ENCODE measurements around the gene SLC12A8.

Gene SLC12A8

DNA sequence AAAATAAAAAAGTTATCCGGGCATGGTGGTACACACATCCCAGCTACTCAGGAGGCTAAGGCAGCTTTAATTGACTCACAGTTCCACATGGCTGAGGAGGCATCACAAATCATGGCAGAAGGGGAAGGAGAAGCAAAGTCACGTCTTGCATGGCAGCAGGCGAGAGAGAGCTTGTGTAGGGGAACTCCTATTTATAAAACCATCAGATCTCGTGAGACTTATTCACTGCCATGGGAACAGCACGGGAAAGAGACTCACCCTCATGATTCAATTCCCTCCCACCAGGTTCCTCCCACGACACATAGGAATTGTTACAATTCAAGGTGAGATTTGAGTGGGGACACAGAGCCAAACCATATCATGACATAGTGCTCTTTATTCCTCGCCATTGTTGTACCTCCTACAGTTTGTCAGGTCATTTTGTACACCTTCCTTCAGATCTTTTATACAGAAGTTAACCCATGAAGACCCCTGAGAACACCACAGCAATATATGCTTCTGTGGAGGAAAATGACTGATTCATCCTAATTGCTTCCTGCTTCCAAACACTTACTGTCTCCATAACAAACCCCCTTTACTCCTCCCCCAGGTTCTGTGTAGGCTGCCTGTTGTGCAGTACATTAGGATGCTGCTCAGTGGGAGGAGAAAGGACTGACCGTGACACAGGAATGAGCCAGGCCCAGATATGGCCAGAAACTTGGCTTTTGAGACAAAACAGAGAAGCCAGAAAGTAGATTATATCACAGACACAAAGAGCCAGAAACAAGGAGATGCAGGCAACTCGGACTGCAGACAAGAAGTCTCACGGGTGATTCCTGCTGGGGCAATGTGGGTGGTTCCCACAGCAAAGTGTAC, 88.9 kb downstream of the SLC12A8 start:
- Histone ChIP-seq H3K27ac (no peak overlapping the region), H3K4me3 (no peak overlapping the region)
- TF ChIP-seq CTCF (IDR thresholded peaks at IDR 0.05) = no peak
- DNase-seq (ENCODE audit: low spot score) = no peak

- no peak for DNase-seq (ENCODE audit: low spot score)
- TF ChIP-seq CTCF (IDR thresholded peaks at IDR 0.05) = no peak
- H3K27ac ChIP-seq = no peak overlapping the region
- H3K4me3 ChIP-seq = no peak overlapping the region
Measured at GRCh38 chr3:125121246-125122010, 91.1 kb downstream of the SLC12A8 start.

- peak overlapping the region; percentile 60 for H3K4me3 ChIP-seq
- DNase-seq (ENCODE audit: low spot score) = no peak
- H3K27ac ChIP-seq = no peak overlapping the region
- no peak for TF ChIP-seq CTCF (IDR thresholded peaks at IDR 0.05)
Measured at GRCh38 chr3:125120379-125121122, 92.0 kb downstream of the SLC12A8 start.

GRCh38 chr3:125119752-125120378, 92.7 kb downstream of the SLC12A8 start:
- no peak for TF ChIP-seq CTCF (IDR thresholded peaks at IDR 0.05)
- Histone ChIP-seq H3K27ac (no peak overlapping the region), H3K4me3 (peak overlapping the region; percentile 60)
- no peak for DNase-seq (ENCODE audit: low spot score)

GRCh38 chr3:125118600-125118999, 93.9 kb downstream of the SLC12A8 start:
- H3K4me3 ChIP-seq = no peak overlapping the region
- TF ChIP-seq CTCF (IDR thresholded peaks at IDR 0.05) = no peak
- no peak for DNase-seq (ENCODE audit: low spot score)
- no peak overlapping the region for H3K27ac ChIP-seq

DNA sequence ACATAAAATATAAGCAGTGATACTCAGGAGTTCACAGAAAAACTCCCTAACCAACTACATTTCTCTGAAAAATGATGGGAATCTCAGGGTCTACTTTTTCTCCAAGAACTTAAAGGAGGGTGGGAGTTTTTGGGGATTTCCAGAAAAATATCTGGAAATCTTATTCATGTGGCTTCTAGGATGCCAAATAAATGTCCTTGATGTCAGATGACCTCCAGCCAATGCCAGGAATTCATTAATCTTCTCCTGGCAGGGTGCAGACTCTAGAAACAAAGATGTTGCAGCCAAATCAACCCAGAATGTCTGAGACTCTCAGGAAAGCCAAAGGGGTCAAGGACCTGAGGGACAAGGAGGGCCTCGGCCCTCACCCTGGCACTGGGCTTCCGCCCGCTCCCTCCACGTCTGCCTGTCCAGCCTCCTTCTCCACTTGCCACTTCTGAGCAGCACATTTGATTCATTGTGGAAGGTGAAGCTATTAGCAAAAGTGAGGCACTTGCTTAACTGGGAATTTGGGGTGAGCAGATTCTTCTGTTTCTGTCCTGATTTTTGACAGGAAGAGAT, 94.8 kb downstream of the SLC12A8 start:
- TF ChIP-seq CTCF (IDR thresholded peaks at IDR 0.05) = no peak
- DNase-seq (ENCODE audit: low spot score) = no peak
- H3K27ac ChIP-seq = no peak overlapping the region
- no peak overlapping the region for H3K4me3 ChIP-seq

Measured in coronary artery (tissue), 2 donors.